GM12878 (cell line): ENCODE data around the gene ACTN2.

ENCODE experiments used
- CBFB ChIP-seq: IDR thresholded peaks from 2 replicates; pipeline ENCODE4 v1.6.1; 2016; ENCODE audit warnings: antibody characterized with exemption, low read depth
- ETV6 ChIP-seq, 2 experiments: fragments of 450-650 bp in 1 of 2; IDR thresholded peaks in 1 of 2; conservative IDR thresholded peaks in 1 of 2; 2 replicates each; pipeline ENCODE4 v1.6.1; 2014; ENCODE audit warnings: antibody characterized with exemption in 1 of 2, borderline replicate concordance in 1 of 2, low read depth in 1 of 2, mild to moderate bottlenecking in 1 of 2, moderate library complexity in 1 of 2
- USF2 ChIP-seq: IDR thresholded peaks from 2 replicates; pipeline ENCODE4 v1.6.1; 2011; ENCODE audit warnings: low read depth, low read length, improper control_type of control experiment, borderline replicate concordance

DNA sequence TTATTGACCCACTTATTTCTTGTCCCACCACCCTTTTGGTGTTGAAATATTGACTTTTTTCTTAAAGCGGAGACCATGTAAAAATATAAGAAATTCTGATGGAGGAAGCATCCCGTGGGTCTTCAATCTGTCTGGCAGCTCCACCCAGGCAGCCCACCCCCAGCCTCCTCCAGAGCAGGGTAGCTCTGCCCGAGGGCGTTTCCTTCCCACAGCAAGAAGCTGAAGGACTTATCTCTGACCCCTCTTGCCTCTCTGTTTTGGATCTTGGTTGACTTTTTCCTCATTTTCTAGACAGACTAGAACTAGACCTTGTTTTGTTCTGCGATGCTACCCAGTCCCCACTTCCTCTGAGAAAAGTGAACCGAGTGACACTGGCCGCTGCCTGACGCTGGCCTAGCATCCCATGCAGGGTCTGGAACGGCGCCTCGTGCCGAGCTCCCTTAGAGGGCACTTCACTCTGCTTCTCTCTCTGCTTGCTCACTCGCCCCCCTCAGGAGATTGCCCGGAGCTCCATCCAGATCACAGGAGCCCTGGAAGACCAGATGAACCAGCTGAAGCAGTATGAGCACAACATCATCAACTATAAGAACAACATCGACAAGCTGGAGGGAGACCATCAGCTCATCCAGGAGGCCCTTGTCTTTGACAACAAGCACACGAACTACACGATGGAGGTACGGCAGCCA is 68.4 kb downstream of the ACTN2 start:
- TF ChIP-seq ETV6 (conservative IDR thresholded peaks at IDR 0.05 in 1 of 2, IDR thresholded peaks at IDR 0.05 in 1 of 2; ENCODE audit: borderline replicate concordance in 1 of 2, low read depth in 1 of 2) = no peak
- no peak for TF ChIP-seq CBFB
- TF ChIP-seq USF2 = no peak
